Lower leg skin (tissue), 4 donors: ENCODE measurements around the gene GRIN3A. TPM values are rescaled to one million over a fixed set of nuclear protein-coding genes. Genes with fewer than 3 reads are reported as not detected.

Experiments used
- DNase-seq, 2 donors: peaks; one replicate each; pipeline ENCODE4 v3.0.0-alpha.2; 2019; ENCODE audit warnings: low spot score in 2 of 2
- H3K4me3 ChIP-seq: fragments of 200-600 bp; sonication (generic); 2 replicates; pipeline ENCODE4 v1.5.1; 2017; ENCODE audit warnings: mild to moderate bottlenecking, low read depth; ENCODE audit not compliant: poor library complexity, severe bottlenecking
- POLR2A ChIP-seq, 2 donors: fragments of 450-650 bp; IDR thresholded peaks; one replicate each; pipeline ENCODE4 v1.6.1; 2016 to 2017; ENCODE audit warnings: antibody characterized with exemption in 2 of 2, mild to moderate bottlenecking in 1 of 2, moderate library complexity in 1 of 2
- WGBS, 2 donors: methylation state at CpG; one replicate each; pipeline ENCODE4 v1.1.5; 2018; 5-methylcytosine and 5-hydroxymethylcytosine counted together
- intact Hi-C: fragments of 100-400 bp; cut with DNase I; formaldehyde crosslinking; loops from one replicate; pipeline ENCODE4 v1.15.0; 2023; ENCODE audit warnings: low total_unique reads
- total RNA-seq, 4 donors: library from RNA; depleted of rRNA; stranded (reverse); fragments of >200 nt; gene quantifications; one replicate each; pipeline ENCODE4 v1.1.0, GENCODE V29; 2016
- TF ChIP-seq, protein P1 (sequence below), 3 donors: fragments of 450-650 bp; IDR thresholded peaks; one replicate each; pipeline ENCODE4 v1.5.1; 2016; ENCODE audit warnings: antibody characterized with exemption in 3 of 3, mild to moderate bottlenecking in 3 of 3, moderate library complexity in 2 of 3

The GRIN3A gene
- total RNA-seq, 4 donors from 2014 or later: not detected

DNA sequence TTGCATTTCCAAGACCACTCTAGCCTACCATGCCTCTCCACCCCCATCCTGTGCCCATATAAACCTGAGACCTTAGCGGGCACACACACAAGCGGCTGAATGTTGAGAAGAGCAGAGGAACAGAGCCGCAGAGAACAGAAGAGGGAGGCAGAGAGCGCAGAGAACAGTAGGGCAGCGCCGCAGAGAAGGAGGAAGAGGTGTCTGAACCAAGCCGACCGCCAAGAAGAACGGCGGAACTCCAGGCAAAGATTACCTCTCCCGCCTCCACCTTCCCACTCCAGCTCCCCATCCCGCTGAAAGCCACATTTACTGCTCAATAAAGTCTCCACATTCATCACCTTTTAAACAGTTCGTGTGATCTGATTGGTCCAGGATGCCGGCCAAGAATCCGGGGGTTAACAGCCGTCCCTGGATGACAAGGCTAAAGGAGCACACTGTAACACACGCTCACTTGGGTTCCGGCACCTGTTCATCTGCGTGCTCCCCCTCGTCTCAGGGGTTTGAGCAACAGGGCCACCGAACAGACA, 33.2 kb downstream of the GRIN3A start:
- DNase-seq: peak; percentile 15 to 81
- H3K4me3 ChIP-seq: no peak overlapping the region
- WGBS, 2 donors: 10 to 15% methylated on average over 21 of the region's 21 CpGs
- intact Hi-C loops: no loop called here
- TF ChIP-seq, protein P1, sequence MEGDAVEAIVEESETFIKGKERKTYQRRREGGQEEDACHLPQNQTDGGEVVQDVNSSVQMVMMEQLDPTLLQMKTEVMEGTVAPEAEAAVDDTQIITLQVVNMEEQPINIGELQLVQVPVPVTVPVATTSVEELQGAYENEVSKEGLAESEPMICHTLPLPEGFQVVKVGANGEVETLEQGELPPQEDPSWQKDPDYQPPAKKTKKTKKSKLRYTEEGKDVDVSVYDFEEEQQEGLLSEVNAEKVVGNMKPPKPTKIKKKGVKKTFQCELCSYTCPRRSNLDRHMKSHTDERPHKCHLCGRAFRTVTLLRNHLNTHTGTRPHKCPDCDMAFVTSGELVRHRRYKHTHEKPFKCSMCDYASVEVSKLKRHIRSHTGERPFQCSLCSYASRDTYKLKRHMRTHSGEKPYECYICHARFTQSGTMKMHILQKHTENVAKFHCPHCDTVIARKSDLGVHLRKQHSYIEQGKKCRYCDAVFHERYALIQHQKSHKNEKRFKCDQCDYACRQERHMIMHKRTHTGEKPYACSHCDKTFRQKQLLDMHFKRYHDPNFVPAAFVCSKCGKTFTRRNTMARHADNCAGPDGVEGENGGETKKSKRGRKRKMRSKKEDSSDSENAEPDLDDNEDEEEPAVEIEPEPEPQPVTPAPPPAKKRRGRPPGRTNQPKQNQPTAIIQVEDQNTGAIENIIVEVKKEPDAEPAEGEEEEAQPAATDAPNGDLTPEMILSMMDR (IDR thresholded peaks at IDR 0.05): no peak
- TF ChIP-seq POLR2A (IDR thresholded peaks at IDR 0.05): no peak

DNA sequence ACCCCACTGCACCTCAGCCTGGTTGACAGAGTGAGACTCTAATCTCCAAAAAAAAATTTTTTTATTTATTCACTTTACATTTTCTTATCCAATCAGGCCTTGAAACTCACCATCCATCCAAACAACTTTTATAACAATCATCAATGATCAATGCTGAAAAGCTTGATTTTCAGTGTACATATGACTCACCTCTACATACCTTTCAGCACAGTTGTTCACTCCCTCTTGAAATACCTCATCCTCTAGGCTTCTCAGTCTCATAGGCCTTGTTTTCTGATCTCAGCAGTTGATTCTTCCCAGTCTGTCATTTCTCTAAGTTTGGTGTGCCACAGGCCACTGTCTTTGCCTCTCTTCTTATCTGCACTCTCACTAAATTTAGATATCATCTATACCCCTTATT, 36.2 kb downstream of the GRIN3A start:
- TF ChIP-seq POLR2A (IDR thresholded peaks at IDR 0.05): no peak
- TF ChIP-seq, protein P1 (IDR thresholded peaks at IDR 0.05): no peak
- H3K4me3 ChIP-seq: no peak overlapping the region
- intact Hi-C loops: no loop called here
- DNase-seq: no peak

DNA sequence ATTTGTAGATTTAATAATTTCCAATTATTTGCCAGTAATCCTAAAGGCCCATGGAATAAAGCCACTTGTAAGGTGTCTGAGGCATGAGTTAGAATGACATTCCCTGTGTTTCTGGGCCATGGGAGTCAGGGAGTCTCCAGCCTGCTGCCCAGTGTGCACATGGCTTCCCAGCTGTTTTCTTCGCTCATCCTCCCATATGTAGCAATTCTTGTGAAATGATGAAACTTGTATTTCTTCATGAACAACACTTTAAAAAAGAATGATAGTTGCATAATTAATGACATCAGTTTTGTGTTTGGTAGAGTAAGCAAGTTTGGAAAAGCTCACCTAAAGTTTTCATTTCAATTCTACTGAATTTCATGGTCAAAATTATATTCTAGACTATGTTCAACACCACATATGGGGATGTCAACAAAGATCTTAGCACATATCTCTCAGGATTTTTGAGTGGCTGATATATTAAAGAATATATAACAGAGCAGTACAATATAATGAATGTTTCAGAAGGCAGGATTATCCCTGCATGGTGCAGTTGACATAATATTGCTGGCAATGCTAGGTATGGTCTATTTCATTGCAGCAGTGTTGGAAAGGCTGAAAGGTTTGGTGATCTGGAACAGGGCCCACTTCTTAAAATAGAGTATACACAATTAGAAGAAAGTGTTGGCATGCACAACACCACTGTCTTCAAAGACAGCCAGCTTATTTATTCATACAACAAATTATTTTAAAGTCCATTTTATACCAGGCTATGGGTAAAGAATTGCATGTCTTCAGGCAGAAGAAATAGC, 44.7 kb downstream of the GRIN3A start:
- no peak for TF ChIP-seq POLR2A (IDR thresholded peaks at IDR 0.05)
- TF ChIP-seq, protein P1 (IDR thresholded peaks at IDR 0.05): no peak
- intact Hi-C loops: no loop called here
- DNase-seq: no peak
- H3K4me3 ChIP-seq: no peak overlapping the region
- WGBS, 2 donors: 44 to 79% methylated on average over 1 of the region's 1 CpG

DNA sequence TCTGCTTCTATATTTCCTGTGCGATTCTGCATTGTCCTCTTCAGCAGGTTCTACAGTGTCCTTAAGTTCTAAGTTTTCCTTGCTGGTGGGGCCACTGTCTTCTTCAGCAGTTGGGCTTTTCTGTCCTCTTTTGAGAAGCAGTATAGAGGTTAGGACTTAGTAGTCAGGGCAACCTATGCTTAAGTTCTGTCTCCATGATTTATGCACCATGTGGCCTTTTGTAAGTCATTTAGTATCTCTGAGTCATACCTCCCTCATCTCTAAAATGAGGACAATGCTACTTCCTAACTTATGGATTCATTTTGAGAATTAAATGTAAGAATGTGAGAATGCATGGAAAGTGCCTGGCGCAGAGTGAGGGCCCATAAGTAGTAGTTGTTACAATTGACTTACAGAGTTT, 46.8 kb downstream of the GRIN3A start:
- TF ChIP-seq, protein P1 (IDR thresholded peaks at IDR 0.05): no peak
- TF ChIP-seq POLR2A (IDR thresholded peaks at IDR 0.05): no peak
- intact Hi-C loops: no loop called here
- no peak overlapping the region for H3K4me3 ChIP-seq
- 97 to 98% methylated on average over 2 of the region's 2 CpGs for WGBS, 2 donors
- DNase-seq: no peak

DNA sequence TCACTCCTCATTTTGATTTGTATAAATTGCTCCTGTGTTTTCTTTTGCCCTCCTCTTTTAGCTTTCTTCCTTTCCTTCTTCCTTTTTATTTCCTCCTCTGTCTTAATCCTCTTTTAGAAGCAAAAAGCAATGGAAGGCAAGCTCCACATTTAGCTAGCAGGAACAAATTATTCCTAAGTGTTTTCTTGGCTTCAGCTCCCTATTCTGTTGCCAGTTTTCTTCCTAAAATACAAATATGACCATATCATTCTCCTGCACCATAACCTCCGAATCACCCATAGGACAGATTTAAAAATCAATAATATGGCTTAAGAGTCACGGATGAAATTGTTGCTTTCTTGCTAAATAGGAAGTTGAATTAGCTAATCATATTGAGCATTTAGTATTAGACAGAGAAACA, 49.4 kb downstream of the GRIN3A start:
- intact Hi-C loops: no loop called here
- no peak for TF ChIP-seq POLR2A (IDR thresholded peaks at IDR 0.05)
- TF ChIP-seq, protein P1 (IDR thresholded peaks at IDR 0.05): no peak
- WGBS, 2 donors: 48 to 55% methylated on average over 2 of the region's 2 CpGs
- no peak for DNase-seq
- no peak overlapping the region for H3K4me3 ChIP-seq
